Bronchial epithelial cell (primary cell): Measurements from ENCODE around the gene PRR36. TPM values are rescaled to one million over a fixed set of nuclear protein-coding genes. Genes with fewer than 3 reads are reported as not detected.

Source experiments
- DNase-seq: peaks from one replicate; pipeline ENCODE4 v3.0.0-alpha.2; 2010; ENCODE audit warnings: low read depth
- FAIRE-seq: peaks from 2 replicates; lab custom pipeline; 2011; peaks lifted over from hg19 to GRCh38; lab: Jason Lieb, UNC
- H3K27me3 ChIP-seq: 2 replicates; pipeline ENCODE4 v1.5.1; 2011; ENCODE audit warnings: low read length; ENCODE audit not compliant: control insufficient read depth, insufficient read depth
- H3K36me3 ChIP-seq: 2 replicates; pipeline ENCODE4 v1.5.1; 2011; ENCODE audit warnings: low read length; ENCODE audit not compliant: control insufficient read depth, insufficient read depth
- H3K4me3 ChIP-seq: 2 replicates; pipeline ENCODE4 v1.5.1; 2011; ENCODE audit warnings: mild to moderate bottlenecking, low read depth, low read length, control low read depth
- CTCF ChIP-seq: IDR thresholded peaks from 2 replicates; pipeline ENCODE4 v1.5.1; 2011; ENCODE audit warnings: mild to moderate bottlenecking, moderate library complexity, low read length, control low read depth, inconsistent platforms; ENCODE audit not compliant: insufficient read depth, severe bottlenecking
- total RNA-seq: library from RNA; depleted of rRNA; stranded (reverse); fragments of >200 nt; gene quantifications from 2 replicates; pipeline ENCODE4 v1.2.1, GENCODE V29; 2014

PRR36 gene
- total RNA-seq, 1 donor from 2014 or later: not detected

- no peak for TF ChIP-seq CTCF
- no peak for FAIRE-seq
- Histone ChIP-seq H3K36me3 (no peaks in the 10 kb centered on the region), H3K27me3 (no peaks in the 10 kb centered on the region), H3K4me3 (no peak overlapping the region)
- DNase-seq: no peak
Measured at GRCh38 chr19:7820588-7820987, 53.6 kb downstream of the PRR36 start.

- H3K27me3 ChIP-seq: no peaks in the 10 kb centered on the region
- DNase-seq (no peak), FAIRE-seq (no peak)
- no peak overlapping the region for H3K4me3 ChIP-seq
- no peak for TF ChIP-seq CTCF
- H3K36me3 ChIP-seq: no peaks in the 10 kb centered on the region
Measured at GRCh38 chr19:7819337-7819736, 54.9 kb downstream of the PRR36 start.

- FAIRE-seq: no peak
- TF ChIP-seq CTCF: no peak
- no peaks in the 10 kb centered on the region for H3K27me3 ChIP-seq
- no peaks in the 10 kb centered on the region for H3K36me3 ChIP-seq
- no peak for DNase-seq
- no peak overlapping the region for H3K4me3 ChIP-seq
Measured at GRCh38 chr19:7818806-7819205, 55.4 kb downstream of the PRR36 start.

Other genes starting within 250 kb of the PRR36 start
- 21.8 and 23.4 TPM in 2 replicates for gene XAB2, start 244.8 kb downstream of the PRR36 start, total RNA-seq
- 10.3 and 14.5 TPM in 2 replicates for gene PET100, start 244.6 kb downstream of the PRR36 start, total RNA-seq
- gene PCP2, start 240.7 kb downstream of the PRR36 start, total RNA-seq: not detected in 2 replicates
- 47.9 and 89.4 TPM in 2 replicates for gene STXBP2, start 237.3 kb downstream of the PRR36 start, total RNA-seq
- not detected in 2 replicates for gene RETN, start 205.3 kb downstream of the PRR36 start, total RNA-seq
- not detected in 2 replicates for gene MCEMP1, start 197.3 kb downstream of the PRR36 start, total RNA-seq
- 29.2 and 141 TPM in 2 replicates for gene TRAPPC5, start 193.6 kb downstream of the PRR36 start, total RNA-seq
- not detected in 2 replicates for gene FCER2, start 172.3 kb downstream of the PRR36 start, total RNA-seq
- not detected in 2 replicates for gene CLEC4G, start 142.3 kb downstream of the PRR36 start, total RNA-seq
- gene CD209, start 126.9 kb downstream of the PRR36 start, total RNA-seq: not detected in 2 replicates
- not detected in 2 replicates for gene CLEC4M, start 111.1 kb downstream of the PRR36 start, total RNA-seq
- 9.2 and 19.5 TPM in 2 replicates for gene EVI5L, start 44.2 kb downstream of the PRR36 start, total RNA-seq
- 7.6 and 13.2 TPM in 2 replicates for gene LRRC8E, start 14.1 kb upstream of the PRR36 start, total RNA-seq
- gene MAP2K7, start 29.5 kb upstream of the PRR36 start, total RNA-seq: 10.0 and 11.9 TPM in 2 replicates
- 1.8 and 1.9 TPM in 2 replicates for gene TGFBR3L, start 40.4 kb upstream of the PRR36 start, total RNA-seq
- 13.4 and 15.9 TPM in 2 replicates for gene SNAPC2, start 45.9 kb upstream of the PRR36 start, total RNA-seq
- gene CTXN1, start 51.7 kb upstream of the PRR36 start, total RNA-seq: 0.26 and 0.77 TPM in 2 replicates
- 96.1 and 146 TPM in 2 replicates for gene TIMM44, start 69.3 kb upstream of the PRR36 start, total RNA-seq
- gene ELAVL1, start 131.3 kb upstream of the PRR36 start, total RNA-seq: 26.5 and 37.4 TPM in 2 replicates
- not detected in 2 replicates for gene CCL25, start 178.4 kb upstream of the PRR36 start, total RNA-seq